B cell (primary cell): ENCODE measurements around the gene OSBPL5.

Experiments
- CTCF ChIP-seq: fragments of 200-600 bp; IDR thresholded peaks from one replicate; pipeline ENCODE4 v1.8.0; 2022; ENCODE audit warnings: antibody characterized with exemption, mild to moderate bottlenecking
- EZH2 ChIP-seq: IDR thresholded peaks from 2 replicates; pipeline ENCODE4 v1.6.1; 2012; ENCODE audit warnings: borderline replicate concordance, low read depth, mild to moderate bottlenecking, moderate library complexity, low read length; ENCODE audit not compliant: insufficient read depth, poor library complexity, severe bottlenecking

DNA sequence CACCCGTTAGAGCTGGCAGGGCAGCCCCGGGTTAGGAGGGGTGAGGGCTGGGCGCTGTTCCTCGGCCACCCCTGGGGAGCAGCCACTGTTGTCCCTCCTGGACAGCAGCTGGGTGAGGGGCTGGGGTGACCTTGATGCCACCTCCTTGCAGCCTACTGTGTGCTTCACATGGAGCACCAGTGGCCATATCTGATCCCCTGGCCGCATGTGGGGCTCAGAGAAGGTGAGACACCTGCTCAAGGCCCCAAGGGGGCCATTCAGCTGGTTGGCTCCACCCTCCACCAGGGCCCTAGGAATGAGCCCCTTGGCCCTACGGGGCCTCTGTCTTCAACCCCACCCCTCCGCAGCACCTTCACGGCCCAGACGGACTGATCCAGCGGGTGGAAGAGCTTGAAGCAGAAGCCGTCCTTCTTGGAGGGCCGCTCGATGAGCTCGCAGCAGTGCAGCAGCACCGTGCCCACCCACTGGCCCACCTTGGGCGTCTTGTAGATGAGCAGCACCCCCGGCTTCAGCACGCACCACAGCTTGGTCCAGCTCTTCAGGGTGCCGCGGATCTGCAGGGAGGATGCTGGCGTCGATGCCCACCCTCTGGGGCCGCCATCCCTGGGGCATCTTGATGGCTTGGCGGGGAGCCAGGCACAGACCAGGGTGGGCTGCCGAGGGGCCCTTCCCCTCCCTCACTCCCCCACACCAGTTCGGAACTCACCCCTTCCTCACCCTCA lies 44.9 kb downstream of the OSBPL5 start:
- TF ChIP-seq EZH2 (no peak), CTCF (no peak)
